ENCODE results near the gene REN. TPM values are rescaled to one million over a fixed set of nuclear protein-coding genes. Genes with fewer than 3 reads are reported as not detected.

The REN gene
- total and polyA plus RNA-seq, 9 of the 15 experiments (the other 6 are each of a cell fraction or from before 2014, with no cell fraction given) = 1.7 to 9.9 (median 3.1) TPM

- TF ChIP-seq ATF3 (IDR thresholded peaks at IDR 0.05) = no peak
- TF ChIP-seq ATF3 (CRISPR knock-in tag; conservative IDR thresholded peaks at IDR 0.05) = no peak
- 0 out of 2 replicates have a peak, but pooled peaks have one; percentile 24 for TF ChIP-seq TEAD4 (IDR thresholded peaks at IDR 0.05; ENCODE audit: low read length)
- no peak for TF ChIP-seq TEAD4 (CRISPR knock-in tag; IDR thresholded peaks at IDR 0.05; ENCODE audit: borderline replicate concordance)
- 0 out of 2 replicates have a peak, but pooled peaks have one; percentile 13 for TF ChIP-seq SOX6 (IDR thresholded peaks at IDR 0.05)
- TF ChIP-seq MAX (CRISPR knock-in tag; IDR thresholded peaks at IDR 0.05) = peak; percentile 37
- no peak for TF ChIP-seq ZNF184 (CRISPR knock-in tag; IDR thresholded peaks at IDR 0.05)
- no peak for TF ChIP-seq NCOA2 (IDR thresholded peaks at IDR 0.05; ENCODE audit: partially characterized antibody in 2 of 2)
- peak; percentile 82 to 87 for TF ChIP-seq FOXA3 (CRISPR knock-in tag; conservative IDR thresholded peaks at IDR 0.05 in 1 of 2, IDR thresholded peaks at IDR 0.05 in 1 of 2)
- no peak for TF ChIP-seq NR3C1 (CRISPR knock-in tag; IDR thresholded peaks at IDR 0.05)
- peak; percentile 62 for TF ChIP-seq VEZF1 (CRISPR knock-in tag; IDR thresholded peaks at IDR 0.05)
- no peak for TF ChIP-seq LEF1 (IDR thresholded peaks at IDR 0.05)
- TF ChIP-seq TEAD1 (CRISPR knock-in tag; IDR thresholded peaks at IDR 0.05) = peak in 1 of 2 experiments; percentile 60; a peak in 2 of 4 replicates
- no peak for TF ChIP-seq ARID1B (IDR thresholded peaks at IDR 0.05)
Observed at GRCh38 chr1:204213668-204214662, 47.8 kb upstream of the REN start, which contains the start of gene GOLT1A (continued).

Data from K562 (cell line).